Esophagus muscularis mucosa (tissue), 4 donors: ENCODE results near the gene UPF2. TPM values are rescaled to one million over a fixed set of nuclear protein-coding genes. Genes with fewer than 3 reads are reported as not detected.

ENCODE experiments used
- DNase-seq: peaks from one replicate; pipeline ENCODE4 v3.0.0-alpha.2; 2017; ENCODE audit errors: extremely low spot score
- H3K27ac ChIP-seq, 4 donors: fragments of 200-600 bp; sonication (generic); replicated peaks in 1 of 4; 1 replicate in 3 of 4; 2 replicates in 1 of 4; pipeline ENCODE4 v1.5.1; 2016 to 2019; ENCODE audit warnings: mild to moderate bottlenecking in 1 of 4
- H3K27me3 ChIP-seq, 4 donors: fragments of 200-600 bp; sonication (generic); one replicate each; pipeline versions ENCODE4 v1.5.1 to v1.6.0; 2016 to 2019
- H3K36me3 ChIP-seq, 4 donors: fragments of 200-600 bp; sonication (generic); one replicate each; pipeline ENCODE4 v1.5.1; 2016 to 2019
- H3K4me1 ChIP-seq, 4 donors: fragments of 200-600 bp; sonication (generic); one replicate each; pipeline ENCODE4 v1.5.1; 2016 to 2019
- H3K4me3 ChIP-seq, 4 donors: fragments of 200-600 bp; sonication (generic); 1 replicate in 2 of 4; 2 replicates in 2 of 4; pipeline ENCODE4 v1.5.1; 2016 to 2019; ENCODE audit warnings: mild to moderate bottlenecking in 4 of 4, moderate library complexity in 1 of 4
- H3K9me3 ChIP-seq, 4 donors: fragments of 200-600 bp; sonication (generic); 1 replicate in 3 of 4; 2 replicates in 1 of 4; pipeline ENCODE4 v1.5.1; 2016 to 2019
- EP300 ChIP-seq: sonication (generic); formaldehyde crosslinking; IDR thresholded peaks from one replicate; pipeline ENCODE4 v1.6.1; 2017; ENCODE audit warnings: antibody characterized with exemption
- POLR2A ChIP-seq: fragments of 450-650 bp; IDR thresholded peaks from one replicate; pipeline ENCODE4 v1.6.1; 2017; ENCODE audit warnings: antibody characterized with exemption, moderate library complexity, mild to moderate bottlenecking, low read depth
- POLR2AphosphoS5 ChIP-seq, 2 donors: sonication (generic); formaldehyde crosslinking; IDR thresholded peaks; one replicate each; pipeline ENCODE4 v1.6.1; 2017; ENCODE audit warnings: antibody characterized with exemption in 2 of 2
- WGBS: methylation state at CpG from one replicate; pipeline ENCODE4 v1.1.5; 2018; 5-methylcytosine and 5-hydroxymethylcytosine counted together
- intact Hi-C: fragments of 100-400 bp; cut with DNase I; formaldehyde crosslinking; loops from one replicate; pipeline ENCODE4 v1.15.1; 2023
- total RNA-seq, 4 donors: library from RNA; depleted of rRNA; stranded (reverse); fragments of >200 nt; gene quantifications; one replicate each; pipeline versions ENCODE4 v1.1.0 to v1.2.1, GENCODE V29; 2016
- TF ChIP-seq, protein P1 (sequence below), 3 experiments: fragments of 200-600 bp in 2 of 3; fragments of 450-650 bp in 1 of 3; sonication (generic) in 2 of 3; IDR thresholded peaks; one replicate each; pipeline ENCODE4 v1.5.1; 2017 to 2019; ENCODE audit warnings: antibody characterized with exemption in 3 of 3, mild to moderate bottlenecking in 2 of 3, moderate library complexity in 1 of 3

UPF2 gene
- total RNA-seq, 4 donors from 2014 or later = 26.0 to 38.6 (median 28.0) TPM

GRCh38 chr10:12048547-12048946 lies 5.9 kb upstream of the UPF2 start:
- intact Hi-C loops = no loop called here
- Histone ChIP-seq H3K9me3 (no peaks in the 10 kb centered on the region), H3K4me3 (no peak overlapping the region), H3K4me1 (peaks cover 0 to 4% (median 1%) of the 10 kb centered on the region in 4 donors), H3K36me3 (no peaks in the 10 kb centered on the region), H3K27ac (no peak overlapping the region), H3K27me3 (peaks cover 0 to 10% (median 0%) of the 10 kb centered on the region in 4 donors)
- no peak for DNase-seq
- WGBS = 81% methylated on average over 8 of the region's 8 CpGs
- TF ChIP-seq POLR2AphosphoS5 (IDR thresholded peaks at IDR 0.05) = no peak
- TF ChIP-seq EP300 = no peak
- no peak for TF ChIP-seq POLR2A
- TF ChIP-seq, protein P1, sequence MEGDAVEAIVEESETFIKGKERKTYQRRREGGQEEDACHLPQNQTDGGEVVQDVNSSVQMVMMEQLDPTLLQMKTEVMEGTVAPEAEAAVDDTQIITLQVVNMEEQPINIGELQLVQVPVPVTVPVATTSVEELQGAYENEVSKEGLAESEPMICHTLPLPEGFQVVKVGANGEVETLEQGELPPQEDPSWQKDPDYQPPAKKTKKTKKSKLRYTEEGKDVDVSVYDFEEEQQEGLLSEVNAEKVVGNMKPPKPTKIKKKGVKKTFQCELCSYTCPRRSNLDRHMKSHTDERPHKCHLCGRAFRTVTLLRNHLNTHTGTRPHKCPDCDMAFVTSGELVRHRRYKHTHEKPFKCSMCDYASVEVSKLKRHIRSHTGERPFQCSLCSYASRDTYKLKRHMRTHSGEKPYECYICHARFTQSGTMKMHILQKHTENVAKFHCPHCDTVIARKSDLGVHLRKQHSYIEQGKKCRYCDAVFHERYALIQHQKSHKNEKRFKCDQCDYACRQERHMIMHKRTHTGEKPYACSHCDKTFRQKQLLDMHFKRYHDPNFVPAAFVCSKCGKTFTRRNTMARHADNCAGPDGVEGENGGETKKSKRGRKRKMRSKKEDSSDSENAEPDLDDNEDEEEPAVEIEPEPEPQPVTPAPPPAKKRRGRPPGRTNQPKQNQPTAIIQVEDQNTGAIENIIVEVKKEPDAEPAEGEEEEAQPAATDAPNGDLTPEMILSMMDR (IDR thresholded peaks at IDR 0.05) = no peak

GRCh38 chr10:12045596-12045995 lies 3.0 kb upstream of the UPF2 start:
- no peak overlapping the region for H3K4me3 ChIP-seq
- TF ChIP-seq, protein P1 (IDR thresholded peaks at IDR 0.05) = no peak
- TF ChIP-seq POLR2A (no peak), POLR2AphosphoS5 (IDR thresholded peaks at IDR 0.05) (no peak), EP300 (no peak)
- H3K4me1 ChIP-seq = peaks cover 10 to 20% (median 14%) of the 10 kb centered on the region in 4 donors
- no peaks in the 10 kb centered on the region for H3K9me3 ChIP-seq
- peaks cover 0 to 10% (median 0%) of the 10 kb centered on the region in 4 donors for H3K27me3 ChIP-seq
- intact Hi-C loops = no loop called here
- no peaks in the 10 kb centered on the region for H3K36me3 ChIP-seq
- 88% methylated on average over 5 of the region's 5 CpGs for WGBS
- DNase-seq = no peak
- H3K27ac ChIP-seq = no peak overlapping the region

DNA sequence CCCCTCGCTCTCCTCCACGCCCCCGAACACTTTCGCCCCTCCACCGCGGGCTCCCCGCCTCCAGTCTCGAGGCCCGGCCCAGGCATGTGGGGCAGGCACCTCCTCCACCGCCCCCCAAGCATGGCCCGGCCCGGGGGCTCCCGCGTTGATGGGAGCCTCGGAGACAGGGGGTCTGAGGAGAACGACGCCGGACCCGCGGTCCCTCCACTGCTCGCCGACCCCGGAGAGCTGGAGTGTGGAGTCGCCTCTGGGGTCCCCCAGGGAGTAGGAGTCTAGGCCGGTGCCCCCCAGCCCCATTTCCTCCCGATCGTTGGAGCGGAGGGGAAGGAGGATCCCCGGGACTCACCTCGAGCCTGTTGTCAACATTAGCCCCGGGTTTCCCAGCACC lies 206 bp downstream of the UPF2 start:
- Histone ChIP-seq H3K9me3 (no peaks in the 10 kb centered on the region), H3K36me3 (no peaks in the 10 kb centered on the region), H3K27me3 (no peaks in the 10 kb centered on the region), H3K4me1 (peaks cover 14 to 38% (median 25%) of the 10 kb centered on the region in 4 donors), H3K4me3 (peak overlapping the region; percentile 86 to 100 (median 96)), H3K27ac (peak overlapping the region; percentile 87 to 98 (median 96))
- TF ChIP-seq POLR2A (no peak), POLR2AphosphoS5 (IDR thresholded peaks at IDR 0.05) (peak in 1 of 2 donors; percentile 73)
- WGBS = 1% methylated on average over 9 of the region's 31 CpGs
- DNase-seq = no peak
- intact Hi-C loops = loop anchor here (2.0 kb wide), 1 partner anchor 26 kb away; the partner anchor contains the start of gene DHTKD1

DNA sequence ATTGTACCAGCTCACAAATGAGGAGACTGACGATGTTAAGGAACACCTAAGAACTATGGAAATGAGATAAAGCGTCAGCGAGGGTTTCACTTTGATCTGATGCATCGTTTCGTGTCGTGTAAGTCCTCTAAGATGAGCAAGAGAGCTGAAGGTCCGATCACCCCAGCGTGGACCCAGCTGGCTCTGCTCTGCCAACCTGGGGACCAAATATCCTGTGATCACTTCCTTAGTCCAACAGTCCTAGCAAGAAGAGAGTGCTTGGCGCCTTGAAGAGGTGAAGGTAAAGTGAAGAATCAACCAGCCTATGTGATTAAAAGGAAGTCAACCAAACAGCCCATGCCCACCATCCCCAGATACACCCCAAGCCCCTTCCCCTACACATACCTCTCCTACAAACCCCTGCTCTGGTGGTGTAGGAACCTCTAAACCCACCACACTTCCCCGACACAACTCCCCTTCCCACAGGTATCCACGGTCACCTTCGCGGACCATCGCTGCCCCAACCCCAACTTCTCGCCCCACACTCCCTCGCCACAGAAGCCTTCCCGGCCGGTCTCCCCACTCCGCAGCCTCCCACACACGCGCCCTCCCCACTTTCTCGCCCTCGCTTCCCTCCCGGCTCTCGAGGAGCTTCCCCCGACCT lies 722 bp downstream of the UPF2 start:
- H3K9me3 ChIP-seq = no peaks in the 10 kb centered on the region
- intact Hi-C loops = loop anchor here (2.0 kb wide), 1 partner anchor 27 kb away; the partner anchor contains the start of gene DHTKD1
- H3K36me3 ChIP-seq = no peaks in the 10 kb centered on the region
- WGBS = under 1% methylated on average over 25 of the region's 26 CpGs
- H3K4me1 ChIP-seq = peaks cover 14 to 38% (median 25%) of the 10 kb centered on the region in 4 donors
- H3K4me3 ChIP-seq = peak overlapping the region; percentile 86 to 100 (median 96)
- H3K27me3 ChIP-seq = no peaks in the 10 kb centered on the region
- TF ChIP-seq POLR2AphosphoS5 (IDR thresholded peaks at IDR 0.05) (no peak), EP300 (no peak), POLR2A (no peak)
- TF ChIP-seq, protein P1 (IDR thresholded peaks at IDR 0.05) = no peak
- no peak for DNase-seq
- peak overlapping the region; percentile 87 to 98 (median 96) for H3K27ac ChIP-seq

- Histone ChIP-seq H3K36me3 (peaks cover 7 to 42% (median 34%) of the 10 kb centered on the region in 4 donors), H3K4me1 (peaks cover 13 to 34% (median 21%) of the 10 kb centered on the region in 4 donors), H3K9me3 (no peaks in the 10 kb centered on the region), H3K27ac (no peak overlapping the region), H3K27me3 (no peaks in the 10 kb centered on the region), H3K4me3 (no peak overlapping the region)
- intact Hi-C loops = no loop called here
- WGBS = 85% methylated on average over 3 of the region's 3 CpGs
- no peak for DNase-seq
- no peak for TF ChIP-seq EP300
- no peak for TF ChIP-seq POLR2A
- TF ChIP-seq, protein P1 (IDR thresholded peaks at IDR 0.05) = no peak
- TF ChIP-seq POLR2AphosphoS5 (IDR thresholded peaks at IDR 0.05) = no peak
These were observed 6.4 kb downstream of the UPF2 start for GRCh38 chr10:12036073-12036655.
